ENCODE results near the gene ZNF584. TPM values are rescaled to one million over a fixed set of nuclear protein-coding genes. Genes with fewer than 3 reads are reported as not detected.

The ZNF584 gene
- 8.1 and 9.1 TPM in 2 replicates for total RNA-seq (2014; rRNA removed; shearing (Covaris generic))
- 1.1 and 2.3 TPM in 2 replicates for polyA plus RNA-seq (2016; fragmentation: Nextera tagmentation; extraction: Ambion mirVana)
- long read RNA-seq, partial matches to known transcripts: 0 of 2 reads
- long read RNA-seq, other reads (novel, unspliced or antisense): 0 of 2 reads

GRCh38 chr19:58408152-58409009, at the start of gene ZNF584:
TSS of gene ZNF584 (plus strand) at chr19:58408649. CDS start at chr19:58409148, 499 bp downstream.
- H3K79me2 ChIP-seq (replicated peaks; ENCODE audit: insufficient read depth): no peaks in the 10 kb centered on the region
- H3K27ac ChIP-seq (ENCODE audit: low read depth): peak within 1 kb of the TSS; percentile 50; the same call in 1 of the 2 replicates
- Mint-ChIP-seq H3K27ac (peak within 1 kb of the TSS; percentile 88), H3K4me3 (peak within 1 kb of the TSS; percentile 94), H3K36me3 (ENCODE audit: low read depth) (peaks cover 12% of the 10 kb centered on the region), H3K9me3 (peaks cover 13% of the 10 kb centered on the region), H3K27me3 (ENCODE audit: insufficient read depth, low read depth, poor library complexity) (peaks cover 15% of the 10 kb centered on the region), H3K4me1 (peaks cover 17% of the 10 kb centered on the region)
- peak; percentile 71 for TF ChIP-seq NANOG (IDR thresholded peaks at IDR 0.05; ENCODE audit: borderline replicate concordance)
- no peak for TF ChIP-seq EZH2phosphoT487 (IDR thresholded peaks at IDR 0.05; ENCODE audit: unreplicated experiment)
- TF ChIP-seq ZNF114 (CRISPR knock-in tag; IDR thresholded peaks at IDR 0.05): no peak
- TF ChIP-seq STAT1 (IDR thresholded peaks at IDR 0.05; ENCODE audit: unreplicated experiment): no peak
- TF ChIP-seq ETS1 (IDR thresholded peaks at IDR 0.05): peak; percentile 96
- no peak for TF ChIP-seq REST (IDR thresholded peaks at IDR 0.05; ENCODE audit: unreplicated experiment)
- peak; percentile 97 for TF ChIP-seq POLR2AphosphoS5 (IDR thresholded peaks at IDR 0.05; ENCODE audit: low read depth)
- TF ChIP-seq CTCF (conservative IDR thresholded peaks at IDR 0.05; ENCODE audit: low read depth in 2 of 2): no peak
- no peak for TF ChIP-seq ZNF331 (CRISPR knock-in tag; IDR thresholded peaks at IDR 0.05; ENCODE audit: low read depth)
- TF ChIP-seq ZNF462 (CRISPR knock-in tag; IDR thresholded peaks at IDR 0.05): no peak
- no peak for TF ChIP-seq JUNB (IDR thresholded peaks at IDR 0.05; ENCODE audit: unreplicated experiment)
- TF ChIP-seq EZH2 (IDR thresholded peaks at IDR 0.05; ENCODE audit: low read depth, unreplicated experiment): no peak
- TF ChIP-seq CREB1 (CRISPR knock-in tag; IDR thresholded peaks at IDR 0.05; ENCODE audit: low read depth): peak; percentile 61
- H3K9me2 ChIP-seq (ENCODE audit: insufficient read depth): 0 out of 2 replicates have a peak, but pooled peaks cover 5% of the 10 kb centered on the region
- peak within 1 kb of the TSS; percentile 98 for H3K4me2 ChIP-seq
- peak within 1 kb of the TSS; percentile 94 for H3K4me3 ChIP-seq
- H2AFZ ChIP-seq: peak within 1 kb of the TSS; percentile 96
- H3K36me3 ChIP-seq (ENCODE audit: insufficient read depth): no peaks in the 10 kb centered on the region
- 0 out of 2 replicates have a peak, but pooled peaks cover 6% of the 10 kb centered on the region for H3F3A ChIP-seq (replicated peaks; ENCODE audit: low read depth)
- DNase-seq (ENCODE audit: low spot score): peak; percentile 99
- no peaks in the 10 kb centered on the region for H3K4me1 ChIP-seq (ENCODE audit: insufficient read depth)
- peak; percentile 95 for ATAC-seq
- H3K27me3 ChIP-seq (ENCODE audit: insufficient read depth): 0 out of 2 replicates have a peak, but pooled peaks cover 7% of the 10 kb centered on the region
- H4K20me1 ChIP-seq (replicated peaks; ENCODE audit: insufficient read depth): no peaks in the 10 kb centered on the region

Data from GM23338 (cell line).